Right atrium auricular region (tissue), 2 donors: ENCODE measurements around the gene PATL2. TPM values are rescaled to one million over a fixed set of nuclear protein-coding genes. Genes with fewer than 3 reads are reported as not detected.
"Not testable (repeated sequence)": the region's sequence is repeated elsewhere in the genome, so short reads cannot be mapped to it uniquely, and the experiment has no call there.

Experiments
- DNase-seq: peaks from one replicate; pipeline ENCODE4 v3.0.0-alpha.2; 2019; ENCODE audit warnings: low spot score
- H3K27ac ChIP-seq, 2 donors: fragments of 200-600 bp; sonication (generic); 1 replicate in 1 of 2; 2 replicates in 1 of 2; pipeline ENCODE4 v1.5.1; 2016 to 2019
- H3K27me3 ChIP-seq, 2 donors: fragments of 200-600 bp; sonication (generic); one replicate each; pipeline versions ENCODE4 v1.5.1 to v1.6.0; 2017 to 2019
- H3K36me3 ChIP-seq: fragments of 200-600 bp; sonication (generic); one replicate; pipeline ENCODE4 v1.5.1; 2016
- H3K4me1 ChIP-seq, 2 donors: fragments of 200-600 bp; sonication (generic); one replicate each; pipeline versions ENCODE4 v1.5.1 to v1.6.0; 2017 to 2019
- H3K4me3 ChIP-seq, 2 donors: fragments of 200-600 bp; sonication (generic); 1 replicate in 1 of 2; 2 replicates in 1 of 2; pipeline ENCODE4 v1.5.1; 2017 to 2019; ENCODE audit warnings: mild to moderate bottlenecking in 1 of 2, moderate library complexity in 1 of 2
- H3K9me3 ChIP-seq, 2 donors: fragments of 200-600 bp; sonication (generic); one replicate each; pipeline ENCODE4 v1.5.1; 2019
- CTCF ChIP-seq, 2 donors: fragments of 200-600 bp; sonication (generic); IDR thresholded peaks; one replicate each; pipeline ENCODE4 v1.5.1; 2019; ENCODE audit warnings: antibody characterized with exemption in 2 of 2
- total RNA-seq, 2 donors: library from RNA; depleted of rRNA; stranded (reverse); fragments of >200 nt; gene quantifications; one replicate each; pipeline ENCODE4 v1.1.0, GENCODE V29; 2016

Gene PATL2
- total RNA-seq, 2 donors from 2014 or later = 0.75 to 4.5 TPM

- TF ChIP-seq CTCF (IDR thresholded peaks at IDR 0.05) = no peak
- Histone ChIP-seq H3K36me3 (peaks cover 60% of the 10 kb centered on the region), H3K27ac (no peak overlapping the region), H3K4me1 (no peaks in the 10 kb centered on the region), H3K4me3 (no peak overlapping the region), H3K27me3 (no peaks in the 10 kb centered on the region), H3K9me3 (no peaks in the 10 kb centered on the region)
- DNase-seq = no peak
Observed at GRCh38 chr15:44647637-44648036, 63.5 kb downstream of the PATL2 start.

GRCh38 chr15:44647036-44647435 is 64.1 kb downstream of the PATL2 start:
- no peaks in the 10 kb centered on the region for H3K4me1 ChIP-seq

GRCh38 chr15:44646460-44646859 is 64.7 kb downstream of the PATL2 start:
- no peaks in the 10 kb centered on the region for H3K27me3 ChIP-seq
- H3K36me3 ChIP-seq = peaks cover 50% of the 10 kb centered on the region
- H3K27ac ChIP-seq = no peak overlapping the region
- no peak overlapping the region for H3K4me3 ChIP-seq
- no peaks in the 10 kb centered on the region for H3K4me1 ChIP-seq
- no peak for DNase-seq
- no peak for TF ChIP-seq CTCF (IDR thresholded peaks at IDR 0.05)
- H3K9me3 ChIP-seq = no peaks in the 10 kb centered on the region

More at GRCh38 chr15:44647036-44647435, 64.1 kb downstream of the PATL2 start:
- H3K9me3 ChIP-seq = no peaks in the 10 kb centered on the region
- H3K27me3 ChIP-seq = no peaks in the 10 kb centered on the region
- H3K4me3 ChIP-seq = no peak overlapping the region
- TF ChIP-seq CTCF (IDR thresholded peaks at IDR 0.05) = no peak
- DNase-seq = no peak
- no peak overlapping the region for H3K27ac ChIP-seq
- peaks cover 55% of the 10 kb centered on the region for H3K36me3 ChIP-seq

GRCh38 chr15:44641651-44642050 is 69.5 kb downstream of the PATL2 start:
- DNase-seq = no peak
- Histone ChIP-seq H3K4me1 (no peaks in the 10 kb centered on the region), H3K27me3 (no peaks in the 10 kb centered on the region), H3K4me3 (no peak overlapping the region), H3K27ac (no peak overlapping the region), H3K9me3 (no peaks in the 10 kb centered on the region), H3K36me3 (peaks cover 43% of the 10 kb centered on the region)
- no peak for TF ChIP-seq CTCF (IDR thresholded peaks at IDR 0.05)

GRCh38 chr15:44636976-44637375 is 74.1 kb downstream of the PATL2 start:
- TF ChIP-seq CTCF (IDR thresholded peaks at IDR 0.05) = no peak
- no peak overlapping the region for H3K27ac ChIP-seq
- no peak overlapping the region for H3K4me3 ChIP-seq
- H3K4me1 ChIP-seq = no peaks in the 10 kb centered on the region
- no peaks in the 10 kb centered on the region for H3K27me3 ChIP-seq
- no peaks in the 10 kb centered on the region for H3K9me3 ChIP-seq
- DNase-seq = no peak
- peaks cover 66% of the 10 kb centered on the region for H3K36me3 ChIP-seq

- Histone ChIP-seq H3K9me3 (no peaks in the 10 kb centered on the region), H3K4me1 (no peaks in the 10 kb centered on the region), H3K27me3 (no peaks in the 10 kb centered on the region), H3K36me3 (peaks cover 78% of the 10 kb centered on the region), H3K4me3 (no peak overlapping the region), H3K27ac (no peak overlapping the region)
- DNase-seq = no peak
- TF ChIP-seq CTCF (IDR thresholded peaks at IDR 0.05) = no peak
Observed at GRCh38 chr15:44633603-44634002, 77.5 kb downstream of the PATL2 start.

GRCh38 chr15:44625286-44625685 is 85.8 kb downstream of the PATL2 start:
- not testable (repeated sequence) for H3K4me3 ChIP-seq, H3K27me3 ChIP-seq, H3K9me3 ChIP-seq, H3K27ac ChIP-seq, DNase-seq, H3K4me1 ChIP-seq
- peaks cover 89% of the 10 kb centered on the region for H3K36me3 ChIP-seq
